Endothelial cell of umbilical vein (primary cell): ENCODE results near the gene WAS. TPM values are rescaled to one million over a fixed set of nuclear protein-coding genes. Genes with fewer than 3 reads are reported as not detected.
"Not testable (repeated sequence)": the region's sequence is repeated elsewhere in the genome, so short reads cannot be mapped to it uniquely, and the experiment has no call there.

Source experiments
- BruUV-seq: library from RNA; stranded (reverse); fragments of 400-500 nt; replicated peaks from 2 replicates; lab custom pipeline; 2021; lab: Mats Ljungman, UMichigan
- CTCF ChIA-PET: fragments of 300-600, 350-600 bp; sonication (Branson Sonifier 250); formaldehyde crosslinking; loops from one replicate; lab custom pipeline; 2021; ENCODE audit warnings: antibody characterized with exemption, inconsistent platforms; lab: Charles Lee
- POLR2A ChIA-PET: fragments of 300-600, 350-600 bp; sonication (Branson Sonifier 250); formaldehyde crosslinking; loops from one replicate; lab custom pipeline; 2021; ENCODE audit warnings: antibody characterized with exemption, inconsistent platforms; lab: Charles Lee
- DNase-seq: peaks from one replicate; pipeline ENCODE4 v3.0.0-alpha.2; 2011; ENCODE audit warnings: low read depth, low spot score
- FAIRE-seq: peaks from 2 replicates; lab custom pipeline; 2011; peaks lifted over from hg19 to GRCh38; lab: Jason Lieb, UNC
- H2AFZ ChIP-seq: 2 replicates; pipeline ENCODE4 v1.6.0; 2012; ENCODE audit warnings: low read depth, low read length, control low read depth, inconsistent platforms
- H3K27ac ChIP-seq: 2 replicates; pipeline ENCODE4 v1.5.1; 2011; ENCODE audit warnings: low read depth, mild to moderate bottlenecking, control low read depth, low read length, moderate library complexity; ENCODE audit not compliant: insufficient read depth
- H3K27me3 ChIP-seq, 2 experiments: 2 replicates each; pipeline versions ENCODE4 v1.6.0 to v1.6.1; 2011; ENCODE audit warnings: low read length in 2 of 2, mixed read lengths in 1 of 2; ENCODE audit not compliant: control insufficient read depth in 2 of 2, insufficient read depth in 2 of 2
- H3K36me3 ChIP-seq, 2 experiments: 2 replicates in 1 of 2; 3 replicates in 1 of 2; pipeline ENCODE4 v1.5.1; 2011; ENCODE audit warnings: low read length in 2 of 2, mild to moderate bottlenecking in 1 of 2, moderate library complexity in 1 of 2; ENCODE audit not compliant: control insufficient read depth in 2 of 2, insufficient read depth in 2 of 2; ENCODE audit errors: extremely low read depth in 1 of 2
- H3K4me1 ChIP-seq: 3 replicates; pipeline ENCODE4 v1.5.1; 2011; ENCODE audit warnings: mild to moderate bottlenecking, low read length; ENCODE audit not compliant: control insufficient read depth, insufficient read depth; ENCODE audit errors: extremely low read depth
- H3K4me2 ChIP-seq: 2 replicates; pipeline ENCODE4 v1.6.1; 2011; ENCODE audit warnings: low read length, control low read depth, mixed read lengths; ENCODE audit not compliant: insufficient read depth
- H3K4me3 ChIP-seq, 3 experiments: fragments of 200-600 bp in 1 of 3; sonication (generic), shearing (Covaris generic) in 1 of 3; replicated peaks in 1 of 3; 2 replicates each; pipeline ENCODE4 v1.5.1; 2011 to 2016; ENCODE audit warnings: control low read depth in 3 of 3, low read length in 3 of 3, mild to moderate bottlenecking in 2 of 3, inconsistent platforms in 1 of 3, low read depth in 1 of 3, moderate library complexity in 1 of 3; ENCODE audit not compliant: insufficient read depth in 1 of 3
- H3K79me2 ChIP-seq: 2 replicates; pipeline ENCODE4 v1.6.0; 2012; ENCODE audit warnings: low read length, inconsistent platforms; ENCODE audit not compliant: control insufficient read depth, insufficient read depth
- H3K9ac ChIP-seq: replicated peaks from 2 replicates; pipeline ENCODE3; 2011; ENCODE audit warnings: low read length, control low read depth; ENCODE audit not compliant: insufficient read depth; ENCODE audit errors: extremely low read depth
- H3K9me1 ChIP-seq: replicated peaks from 3 replicates; pipeline ENCODE4 v1.6.0; 2011; ENCODE audit warnings: mild to moderate bottlenecking, low read length; ENCODE audit not compliant: control insufficient read depth, insufficient read depth; ENCODE audit errors: extremely low read depth
- H3K9me3 ChIP-seq: replicated peaks from 2 replicates; pipeline ENCODE4 v1.5.1; 2012; ENCODE audit warnings: low read length, inconsistent platforms; ENCODE audit not compliant: control insufficient read depth, insufficient read depth
- H4K20me1 ChIP-seq: replicated peaks from 2 replicates; pipeline ENCODE3; 2011; ENCODE audit warnings: mild to moderate bottlenecking, low read length; ENCODE audit not compliant: control insufficient read depth, insufficient read depth; ENCODE audit errors: extremely low read depth
- dilution Hi-C: fragments of 300-500 bp; cut with MboI; formaldehyde crosslinking; loops from one replicate; pipeline ENCODE4 v1.15.0; 2019; ENCODE audit warnings: low sequenced_read_pairs; ENCODE audit not compliant: extremely low pct_ligation_motif_present
- intact Hi-C: fragments of 100-400 bp; cut with micrococcal nuclease; formaldehyde crosslinking; loops from one replicate; pipeline ENCODE4 v1.10.0; 2022
- polyA plus RNA-seq, 4 experiments: library from polyadenylated mRNA; depleted of rRNA in 3 of 4; stranded (reverse) in 3 of 4; unstranded in 1 of 4; fragments of >200 nt; gene quantifications; 2 replicates each; pipeline versions ENCODE4 v1.2.1 to v1.2.3, GENCODE V29; 2011 to 2012; ENCODE audit warnings: missing spikeins in 1 of 4
- total RNA-seq: library from RNA; stranded (reverse); gene quantifications from 2 replicates; pipeline ENCODE4 v1.2.3, GENCODE V29; 2021

WAS gene
- total and polyA plus RNA-seq, 2 donors (not counting 3 experiments of a cell fraction or from before 2014, with no cell fraction given) = 0.73 TPM; not detected in 1

GRCh38 chrX:48652055-48652579, 31.5 kb upstream of the WAS start:
- FAIRE-seq = peak; percentile 48
- H3K4me3 ChIP-seq, H3K9me1 ChIP-seq, H2AFZ ChIP-seq, H3K79me2 ChIP-seq, BruUV-seq, intact Hi-C loops, H3K36me3 ChIP-seq, H3K9me3 ChIP-seq, H3K9ac ChIP-seq, DNase-seq, dilution Hi-C loops, POLR2A ChIA-PET, H3K27me3 ChIP-seq, CTCF ChIA-PET, H3K27ac ChIP-seq, H3K4me1 ChIP-seq, H3K4me2 ChIP-seq, H4K20me1 ChIP-seq: not testable (repeated sequence)

GRCh38 chrX:48654746-48655145, 28.9 kb upstream of the WAS start:
- H3K4me3 ChIP-seq, intact Hi-C loops, DNase-seq, H3K9ac ChIP-seq, CTCF ChIA-PET, H3K4me1 ChIP-seq, H3K9me1 ChIP-seq, H2AFZ ChIP-seq, POLR2A ChIA-PET, H3K27ac ChIP-seq, BruUV-seq, H3K27me3 ChIP-seq, H3K36me3 ChIP-seq, H3K9me3 ChIP-seq, H4K20me1 ChIP-seq, dilution Hi-C loops, H3K79me2 ChIP-seq, FAIRE-seq, H3K4me2 ChIP-seq: not testable (repeated sequence)

- H3K27me3 ChIP-seq, H3K9me3 ChIP-seq, BruUV-seq, CTCF ChIA-PET, FAIRE-seq, dilution Hi-C loops, H3K36me3 ChIP-seq, H3K4me2 ChIP-seq, H2AFZ ChIP-seq, H3K4me1 ChIP-seq, H3K9ac ChIP-seq, POLR2A ChIA-PET, H3K9me1 ChIP-seq, H3K27ac ChIP-seq, H3K79me2 ChIP-seq, DNase-seq, intact Hi-C loops, H3K4me3 ChIP-seq, H4K20me1 ChIP-seq: not testable (repeated sequence)
Observed at GRCh38 chrX:48659686-48660085, 23.9 kb upstream of the WAS start.
